ENCODE results near the gene OR2V1. TPM values are rescaled to one million over a fixed set of nuclear protein-coding genes. Genes with fewer than 3 reads are reported as not detected.
"Not testable (repeated sequence)": the region's sequence is repeated elsewhere in the genome, so short reads cannot be mapped to it uniquely, and the experiment has no call there.

Gene OR2V1
- total and polyA plus RNA-seq, 9 donors: 0.08 TPM; not detected in 8

GRCh38 chr5:181096721-181097382 lies 34.1 kb downstream of the OR2V1 start:
- H3K27me3 ChIP-seq (ENCODE audit: control insufficient read depth, insufficient read depth, low read length): peaks cover 18% of the 10 kb centered on the region
- DNase-seq; H3K4me1 ChIP-seq (ENCODE audit: control insufficient read depth, insufficient read depth, low read length); H3K36me3 ChIP-seq (ENCODE audit: control insufficient read depth, insufficient read depth, low read length); H3K9me3 ChIP-seq (replicated peaks; ENCODE audit: control insufficient read depth, low read depth, low read length); H3K4me3 ChIP-seq (ENCODE audit: low read length); H3K27ac ChIP-seq (ENCODE audit: low read length): not testable (repeated sequence)
- WGBS (ENCODE audit: insufficient coverage): no CpG with 5 or more reads among the region's 26 CpGs

- not testable (repeated sequence) for H3K36me3 ChIP-seq (ENCODE audit: control insufficient read depth, insufficient read depth, low read length); H3K9me3 ChIP-seq (replicated peaks; ENCODE audit: control insufficient read depth, low read depth, low read length); H3K4me3 ChIP-seq (ENCODE audit: low read length); DNase-seq; H3K4me1 ChIP-seq (ENCODE audit: control insufficient read depth, insufficient read depth, low read length); H3K27ac ChIP-seq (ENCODE audit: low read length)
- H3K27me3 ChIP-seq (ENCODE audit: control insufficient read depth, insufficient read depth, low read length): peaks cover 16% of the 10 kb centered on the region
- no CpG with 5 or more reads among the region's 3 CpGs for WGBS (ENCODE audit: insufficient coverage)
Observed at GRCh38 chr5:181095162-181095561, 35.8 kb downstream of the OR2V1 start.

GRCh38 chr5:181092428-181092827 lies 38.5 kb downstream of the OR2V1 start:
- Histone ChIP-seq H3K27ac (ENCODE audit: low read length) (no peak overlapping the region), H3K4me3 (ENCODE audit: low read length) (no peak overlapping the region), H3K9me3 (replicated peaks; ENCODE audit: control insufficient read depth, low read depth, low read length) (no peaks in the 10 kb centered on the region), H3K4me1 (ENCODE audit: control insufficient read depth, insufficient read depth, low read length) (no peaks in the 10 kb centered on the region), H3K27me3 (ENCODE audit: control insufficient read depth, insufficient read depth, low read length) (no peaks in the 10 kb centered on the region), H3K36me3 (ENCODE audit: control insufficient read depth, insufficient read depth, low read length) (no peaks in the 10 kb centered on the region)
- DNase-seq: no peak
- WGBS (ENCODE audit: insufficient coverage): 44% methylated on average over 3 of the region's 7 CpGs

- no peak for DNase-seq
- 37% methylated on average over 6 of the region's 10 CpGs for WGBS (ENCODE audit: insufficient coverage)
Observed at GRCh38 chr5:181088289-181088688, 42.7 kb downstream of the OR2V1 start.

GRCh38 chr5:181087309-181087708 lies 43.7 kb downstream of the OR2V1 start:
- no peak overlapping the region for H3K27ac ChIP-seq (ENCODE audit: low read length)
- 81% methylated on average over 7 of the region's 10 CpGs for WGBS (ENCODE audit: insufficient coverage)

More at GRCh38 chr5:181088289-181088688, 42.7 kb downstream of the OR2V1 start:
- Histone ChIP-seq H3K4me1 (ENCODE audit: control insufficient read depth, insufficient read depth, low read length) (no peaks in the 10 kb centered on the region), H3K4me3 (ENCODE audit: low read length) (no peak overlapping the region), H3K9me3 (replicated peaks; ENCODE audit: control insufficient read depth, low read depth, low read length) (no peaks in the 10 kb centered on the region), H3K27ac (ENCODE audit: low read length) (no peak overlapping the region), H3K36me3 (ENCODE audit: control insufficient read depth, insufficient read depth, low read length) (no peaks in the 10 kb centered on the region), H3K27me3 (ENCODE audit: control insufficient read depth, insufficient read depth, low read length) (peaks cover 6% of the 10 kb centered on the region)

GRCh38 chr5:181086884-181087205 lies 44.1 kb downstream of the OR2V1 start:
- Histone ChIP-seq H3K27me3 (ENCODE audit: control insufficient read depth, insufficient read depth, low read length) (peaks cover 6% of the 10 kb centered on the region), H3K36me3 (ENCODE audit: control insufficient read depth, insufficient read depth, low read length) (no peaks in the 10 kb centered on the region), H3K4me3 (ENCODE audit: low read length) (no peak overlapping the region), H3K9me3 (replicated peaks; ENCODE audit: control insufficient read depth, low read depth, low read length) (no peaks in the 10 kb centered on the region), H3K4me1 (ENCODE audit: control insufficient read depth, insufficient read depth, low read length) (no peaks in the 10 kb centered on the region), H3K27ac (ENCODE audit: low read length) (no peak overlapping the region)
- DNase-seq: no peak
- WGBS (ENCODE audit: insufficient coverage): 34% methylated on average over 2 of the region's 7 CpGs

More at GRCh38 chr5:181087309-181087708, 43.7 kb downstream of the OR2V1 start:
- H3K4me1 ChIP-seq (ENCODE audit: control insufficient read depth, insufficient read depth, low read length): no peaks in the 10 kb centered on the region
- peaks cover 6% of the 10 kb centered on the region for H3K27me3 ChIP-seq (ENCODE audit: control insufficient read depth, insufficient read depth, low read length)
- DNase-seq: no peak
- no peaks in the 10 kb centered on the region for H3K9me3 ChIP-seq (replicated peaks; ENCODE audit: control insufficient read depth, low read depth, low read length)
- H3K4me3 ChIP-seq (ENCODE audit: low read length): no peak overlapping the region
- no peaks in the 10 kb centered on the region for H3K36me3 ChIP-seq (ENCODE audit: control insufficient read depth, insufficient read depth, low read length)

- Histone ChIP-seq H3K27ac (ENCODE audit: low read length) (no peak overlapping the region), H3K4me1 (ENCODE audit: control insufficient read depth, insufficient read depth, low read length) (no peaks in the 10 kb centered on the region), H3K36me3 (ENCODE audit: control insufficient read depth, insufficient read depth, low read length) (no peaks in the 10 kb centered on the region), H3K4me3 (ENCODE audit: low read length) (no peak overlapping the region), H3K9me3 (replicated peaks; ENCODE audit: control insufficient read depth, low read depth, low read length) (no peaks in the 10 kb centered on the region), H3K27me3 (ENCODE audit: control insufficient read depth, insufficient read depth, low read length) (peaks cover 6% of the 10 kb centered on the region)
- 60% methylated on average over 12 of the region's 17 CpGs for WGBS (ENCODE audit: insufficient coverage)
- no peak for DNase-seq
Observed at GRCh38 chr5:181086026-181086883, 44.7 kb downstream of the OR2V1 start.

GRCh38 chr5:181084621-181085195 lies 46.3 kb downstream of the OR2V1 start:
- Histone ChIP-seq H3K9me3 (replicated peaks; ENCODE audit: control insufficient read depth, low read depth, low read length) (no peaks in the 10 kb centered on the region), H3K4me3 (ENCODE audit: low read length) (no peak overlapping the region)
- 59% methylated on average over 16 of the region's 18 CpGs for WGBS (ENCODE audit: insufficient coverage)

GRCh38 chr5:181081989-181082388 lies 49.0 kb downstream of the OR2V1 start:
- H3K36me3 ChIP-seq (ENCODE audit: control insufficient read depth, insufficient read depth, low read length): no peaks in the 10 kb centered on the region
- H3K27ac ChIP-seq (ENCODE audit: low read length): no peak overlapping the region
- H3K27me3 ChIP-seq (ENCODE audit: control insufficient read depth, insufficient read depth, low read length): peaks cover 6% of the 10 kb centered on the region
- no peaks in the 10 kb centered on the region for H3K9me3 ChIP-seq (replicated peaks; ENCODE audit: control insufficient read depth, low read depth, low read length)
- no peaks in the 10 kb centered on the region for H3K4me1 ChIP-seq (ENCODE audit: control insufficient read depth, insufficient read depth, low read length)
- H3K4me3 ChIP-seq (ENCODE audit: low read length): no peak overlapping the region
- DNase-seq: no peak

More at GRCh38 chr5:181084621-181085195, 46.3 kb downstream of the OR2V1 start:
- Histone ChIP-seq H3K27ac (ENCODE audit: low read length) (no peak overlapping the region), H3K36me3 (ENCODE audit: control insufficient read depth, insufficient read depth, low read length) (no peaks in the 10 kb centered on the region), H3K27me3 (ENCODE audit: control insufficient read depth, insufficient read depth, low read length) (peaks cover 6% of the 10 kb centered on the region), H3K4me1 (ENCODE audit: control insufficient read depth, insufficient read depth, low read length) (no peaks in the 10 kb centered on the region)
- no peak for DNase-seq

- no peak overlapping the region for H3K4me3 ChIP-seq (ENCODE audit: low read length)
- H3K27ac ChIP-seq (ENCODE audit: low read length): no peak overlapping the region
- no peak for DNase-seq
Observed at GRCh38 chr5:181076920-181077319, 54.0 kb downstream of the OR2V1 start.

More at GRCh38 chr5:181076920-181077319, 54.0 kb downstream of the OR2V1 start:
- H3K27me3 ChIP-seq (ENCODE audit: control insufficient read depth, insufficient read depth, low read length): peaks cover 3% of the 10 kb centered on the region
- H3K36me3 ChIP-seq (ENCODE audit: control insufficient read depth, insufficient read depth, low read length): no peaks in the 10 kb centered on the region
- peaks cover 6% of the 10 kb centered on the region for H3K9me3 ChIP-seq (replicated peaks; ENCODE audit: control insufficient read depth, low read depth, low read length)
- no peaks in the 10 kb centered on the region for H3K4me1 ChIP-seq (ENCODE audit: control insufficient read depth, insufficient read depth, low read length)

Data from muscle of leg (tissue), 11 donors.